Forelimb muscle (tissue), 1 donor: Measurements from ENCODE around the gene PRR18. TPM values are rescaled to one million over a fixed set of nuclear protein-coding genes. Genes with fewer than 3 reads are reported as not detected.
"Not testable (repeated sequence)": the region's sequence is repeated elsewhere in the genome, so short reads cannot be mapped to it uniquely, and the experiment has no call there.

Experiments used
- DNase-seq: peaks from one replicate; pipeline ENCODE4 v3.0.0-alpha.2; 2013; ENCODE audit warnings: low read depth
- polyA plus RNA-seq: library from polyadenylated mRNA; unstranded; fragments of 120-200 nt; gene quantifications from one replicate; pipeline ENCODE4 v1.2.1, GENCODE V29; 2013; ENCODE audit not compliant: insufficient read length

Gene PRR18, protein sequence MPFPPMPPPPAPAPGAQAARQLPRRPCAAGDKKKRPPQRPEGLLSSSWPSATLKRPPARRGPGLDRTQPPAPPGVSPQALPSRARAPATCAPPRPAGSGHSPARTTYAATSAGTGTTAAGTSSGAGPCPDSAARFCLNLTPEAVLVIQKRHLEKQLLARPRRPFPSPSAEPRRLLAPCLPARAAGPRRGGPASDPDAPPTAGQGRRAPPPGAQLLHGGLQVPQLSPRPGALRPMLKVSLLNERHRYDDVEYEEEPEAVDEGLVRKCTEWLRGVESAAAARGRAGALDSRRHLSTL
- 1.1 TPM for polyA plus RNA-seq

- no peak for DNase-seq
Observed at GRCh38 chr6:166308033-166308768, at the start of gene PRR18. PRR18 (minus strand) TSS chr6:166308392; CDS start chr6:166308142, 250 bp downstream.

- DNase-seq, result no peak
Observed at GRCh38 chr6:166355552-166355951, 47.4 kb upstream of the PRR18 start.

DNA sequence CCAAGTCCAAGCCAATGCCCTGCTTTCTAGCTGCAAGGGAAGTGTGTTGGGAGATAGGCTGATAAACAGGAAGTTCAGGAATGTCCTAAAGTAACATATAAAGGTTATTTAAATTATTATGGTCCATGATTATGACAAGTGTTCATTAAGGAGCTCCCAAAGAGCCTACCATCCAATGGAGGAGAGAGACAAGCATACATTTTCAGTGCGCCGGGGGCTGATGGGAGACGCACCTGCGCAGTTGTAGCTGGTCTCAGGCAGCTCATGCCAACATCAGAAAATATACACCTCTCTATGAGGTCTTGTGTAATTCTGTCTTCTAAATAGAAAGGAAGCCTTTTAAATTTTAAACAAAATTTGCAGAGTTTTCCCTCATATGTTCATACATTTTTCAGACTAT, 46.8 kb upstream of the PRR18 start:
- no peak for DNase-seq

GRCh38 chr6:166354143-166354542, 46.0 kb upstream of the PRR18 start:
- no peak for DNase-seq

DNA sequence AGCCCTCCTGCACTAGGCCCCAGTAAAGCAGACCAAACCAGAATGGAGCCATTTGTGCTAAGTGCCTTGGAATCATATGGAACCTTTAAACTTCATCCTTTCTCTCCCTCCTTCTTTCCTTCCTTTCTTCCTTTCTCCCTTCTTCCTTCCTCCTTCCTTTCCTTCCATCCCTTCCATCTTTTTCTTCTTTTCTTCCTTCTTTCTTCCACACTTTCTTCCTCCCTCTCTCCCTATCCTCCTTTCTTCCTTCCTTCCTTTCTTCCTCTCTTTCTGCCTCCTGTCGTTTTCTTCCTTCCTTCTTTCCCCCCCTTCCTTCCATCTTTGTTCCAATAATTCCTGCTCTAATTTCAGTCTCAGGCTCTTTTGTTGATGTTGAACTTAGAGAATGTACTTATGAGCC, 45.3 kb upstream of the PRR18 start:
- DNase-seq, result no peak

DNA sequence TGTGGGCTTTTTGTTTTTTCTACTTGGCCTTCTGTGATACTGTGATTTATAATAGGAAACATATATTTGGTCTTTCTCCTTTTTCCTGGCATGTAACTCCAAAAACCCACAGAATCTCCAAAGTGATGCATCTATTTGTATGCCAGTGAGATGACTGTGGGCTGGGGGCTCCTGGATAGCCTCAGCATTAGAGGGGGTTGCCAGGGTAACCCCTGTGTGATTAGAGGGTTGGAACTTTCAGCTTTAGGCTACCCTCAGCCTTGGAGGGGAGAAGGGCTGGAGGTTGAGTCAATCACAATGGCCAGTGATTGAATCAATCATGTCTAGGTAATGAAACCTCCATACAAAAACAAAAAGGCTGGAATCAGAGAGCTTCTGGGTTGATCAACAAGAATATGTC, 44.7 kb upstream of the PRR18 start:
- DNase-seq, result no peak

DNA sequence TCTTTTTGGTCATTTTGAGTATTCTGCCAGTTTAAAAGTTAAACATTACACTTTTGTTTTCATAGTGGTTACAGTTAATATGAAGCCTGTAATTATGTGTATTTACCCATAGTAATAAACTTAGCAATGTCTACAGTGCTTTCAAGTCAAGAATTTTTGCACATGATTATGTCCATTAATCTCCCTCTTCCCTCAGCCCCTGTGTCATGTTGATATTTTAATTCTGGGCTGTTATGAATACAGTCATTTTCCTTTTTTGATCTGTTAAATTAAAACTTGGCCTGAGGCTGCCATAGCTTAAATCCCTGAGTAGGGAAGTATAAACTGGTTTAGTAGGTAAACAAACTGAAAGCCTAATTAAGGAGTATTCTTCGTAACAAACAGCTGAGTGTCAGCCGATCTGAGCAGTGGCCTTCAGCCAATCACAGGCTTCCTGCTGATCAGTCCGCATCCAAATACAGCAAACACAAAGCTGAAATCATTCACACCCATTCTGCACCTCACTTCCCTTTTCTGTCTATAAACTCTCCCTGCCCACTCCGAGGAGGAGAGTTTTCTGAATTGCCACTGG, 43.6 kb upstream of the PRR18 start:
- DNase-seq, result no peak

DNA sequence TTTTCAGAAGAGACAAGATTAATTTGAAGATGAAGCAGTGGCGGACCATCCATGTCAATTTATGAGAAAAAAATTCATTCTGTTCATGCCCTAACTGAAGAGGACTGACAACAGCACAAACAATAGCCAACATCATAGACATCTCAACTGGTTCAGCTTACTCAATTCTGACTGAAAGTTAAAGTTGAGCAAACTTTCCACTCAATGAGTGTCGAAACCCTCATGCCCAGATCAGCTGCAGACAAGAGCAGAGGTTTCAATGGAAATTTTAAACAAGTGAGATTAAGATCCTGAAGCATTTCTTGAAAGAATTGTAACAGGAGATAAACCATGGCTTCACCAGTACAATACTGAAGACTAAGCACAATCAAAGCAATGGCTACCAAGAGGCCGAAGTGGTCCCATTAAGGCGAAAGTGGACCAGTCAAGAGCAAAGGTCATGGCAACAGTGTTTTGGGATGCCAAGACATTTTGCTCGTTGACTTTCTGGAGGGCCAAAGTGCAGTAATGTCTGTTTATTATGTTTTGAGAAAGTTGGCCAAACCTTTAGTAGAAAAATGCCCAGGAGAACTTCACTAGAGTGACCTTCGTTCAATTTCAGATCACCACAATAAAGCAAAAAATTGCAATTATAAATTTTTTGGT, 40.2 kb upstream of the PRR18 start:
- no peak for DNase-seq

- no peak for DNase-seq
Observed at GRCh38 chr6:166346965-166347364, 38.8 kb upstream of the PRR18 start.

- DNase-seq, result no peak
Observed at GRCh38 chr6:166346449-166346848, 38.3 kb upstream of the PRR18 start.

GRCh38 chr6:166345672-166346071, 37.5 kb upstream of the PRR18 start:
- DNase-seq, result not testable (repeated sequence)

GRCh38 chr6:166344921-166345320, 36.7 kb upstream of the PRR18 start:
- DNase-seq, result not testable (repeated sequence)

DNA sequence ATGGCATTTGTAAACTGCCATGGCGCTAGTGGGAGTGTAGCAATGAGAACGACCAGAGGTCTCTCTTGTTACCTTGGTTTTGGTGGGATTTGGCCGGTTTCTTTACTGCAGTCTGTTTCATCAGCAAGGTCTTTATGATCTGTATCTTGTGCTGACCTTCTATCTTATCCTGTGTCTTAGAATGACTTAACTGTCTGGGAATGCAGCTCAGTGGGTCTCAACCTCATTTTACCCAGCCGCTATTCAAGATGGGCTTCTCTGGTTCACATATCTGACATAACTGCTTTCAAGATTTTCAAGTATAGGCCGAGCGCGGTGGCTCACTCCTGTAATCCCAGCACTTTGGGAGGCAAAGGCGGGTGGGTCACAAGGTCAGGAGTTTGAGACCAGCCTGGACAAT, 36.0 kb upstream of the PRR18 start:
- DNase-seq, result no peak

GRCh38 chr6:166343150-166343487, 34.9 kb upstream of the PRR18 start:
- no peak for DNase-seq

DNA sequence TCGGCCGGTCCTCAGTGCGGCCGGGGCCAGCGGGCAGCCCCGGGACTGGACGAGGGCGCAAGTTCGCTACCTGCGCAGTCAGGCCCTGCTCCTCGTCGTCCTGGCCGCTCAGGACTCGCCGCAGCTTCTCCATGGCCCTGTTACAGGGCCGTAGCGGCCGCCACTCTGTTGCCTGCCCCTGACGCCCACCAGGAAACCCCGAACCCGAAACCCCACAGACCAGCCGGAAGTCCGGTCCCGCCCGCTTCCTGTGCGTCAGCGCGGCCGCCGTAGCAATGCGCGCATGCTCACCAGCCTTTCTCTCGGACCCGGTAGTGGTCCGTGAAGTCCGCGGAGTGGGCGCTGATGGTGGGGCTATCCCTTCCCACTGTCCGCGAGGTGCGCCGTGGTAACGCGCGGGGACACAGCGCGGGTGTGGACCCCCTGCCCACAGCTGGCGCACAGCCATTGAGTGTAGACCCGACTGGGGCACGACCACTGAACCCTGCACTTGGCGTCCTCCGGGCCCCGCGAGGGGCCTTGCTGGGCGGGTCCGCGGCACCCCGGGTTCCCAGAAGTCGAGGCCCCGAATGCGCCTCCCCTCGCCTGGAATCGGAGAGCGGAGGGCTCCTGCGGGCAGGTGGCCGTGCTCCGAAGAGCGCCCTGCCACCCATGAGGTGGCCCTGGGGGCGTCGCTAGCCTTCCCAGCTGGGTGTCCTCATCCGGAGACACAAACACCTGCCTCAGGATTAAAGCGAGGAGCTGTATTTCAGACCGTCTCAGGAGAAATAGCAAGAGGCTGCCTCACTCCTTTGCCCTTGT, 34.4 kb upstream of the PRR18 start, which contains the start of gene SFT2D1:
TSS of gene SFT2D1 (minus strand) at position 197 of the 801 bp plus-strand sequence. CDS start at position 133, 64 bp downstream.
- DNase-seq, result peak; percentile 67

DNA sequence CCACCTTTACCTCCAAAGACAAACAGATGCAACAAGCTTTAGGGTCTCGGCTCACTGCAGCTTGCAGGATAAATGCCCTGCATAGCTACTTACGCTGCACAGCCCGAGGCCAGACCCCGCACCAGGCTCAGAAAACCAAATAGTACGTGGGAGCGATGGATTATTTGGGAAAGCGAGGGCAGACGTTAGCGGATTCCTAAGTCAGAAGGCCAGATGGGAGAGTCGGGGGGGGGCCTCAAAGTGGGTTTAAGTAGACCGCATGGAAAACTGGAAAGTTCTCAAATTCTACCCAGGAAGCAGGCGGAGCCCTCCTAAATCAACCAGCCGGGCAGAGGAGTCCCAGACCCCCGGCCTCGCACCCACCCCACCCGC, 33.8 kb upstream of the PRR18 start:
- no peak for DNase-seq

GRCh38 chr6:166341464-166341863, 33.3 kb upstream of the PRR18 start:
- DNase-seq, result no peak

GRCh38 chr6:166338854-166339253, 30.7 kb upstream of the PRR18 start:
- no peak for DNase-seq

GRCh38 chr6:166336847-166337246, 28.7 kb upstream of the PRR18 start:
- DNase-seq, result no peak

DNA sequence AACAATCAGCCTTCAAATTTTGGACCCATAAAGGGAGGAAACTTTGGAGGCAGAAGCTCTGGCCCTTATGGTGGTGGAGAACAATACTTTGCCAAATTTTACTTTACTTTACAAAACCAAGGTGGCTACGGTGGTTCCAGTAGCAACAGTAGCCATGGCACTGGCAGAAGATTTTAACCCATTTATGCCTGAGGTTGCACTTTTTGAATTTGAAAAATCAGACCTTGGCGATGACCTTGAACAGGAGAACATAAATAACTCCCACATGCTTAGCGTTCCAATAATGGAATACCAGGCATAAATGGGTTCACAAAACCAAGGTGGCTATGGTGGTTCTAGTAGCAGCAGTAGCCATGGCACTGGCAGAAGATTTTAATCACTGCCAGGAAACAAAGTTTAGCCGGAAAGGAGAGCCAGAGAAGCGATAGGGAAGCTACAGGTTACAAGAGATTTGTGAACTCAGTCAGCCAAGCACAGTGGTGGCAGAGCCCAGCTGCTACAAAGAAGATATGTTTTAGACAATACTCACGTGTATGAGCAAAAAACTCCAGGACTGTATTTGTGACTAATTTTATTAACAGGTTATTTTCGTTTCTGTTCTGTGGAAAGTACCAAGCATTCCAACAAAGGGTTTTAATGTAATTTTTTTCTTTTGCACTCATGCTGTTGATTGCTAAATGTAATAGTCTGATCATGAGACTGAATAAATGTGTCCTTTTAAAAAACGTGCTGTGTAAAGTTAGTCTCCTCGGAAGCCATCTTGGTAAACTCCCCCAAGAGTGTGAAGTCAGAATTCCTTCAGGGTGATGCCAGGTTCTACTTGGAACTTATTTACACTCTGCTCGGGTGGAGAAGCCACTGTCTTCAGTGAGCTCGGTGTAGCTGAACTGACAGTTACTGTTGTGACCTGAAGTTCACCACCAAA, 27.4 kb upstream of the PRR18 start:
- DNase-seq, result no peak

DNA sequence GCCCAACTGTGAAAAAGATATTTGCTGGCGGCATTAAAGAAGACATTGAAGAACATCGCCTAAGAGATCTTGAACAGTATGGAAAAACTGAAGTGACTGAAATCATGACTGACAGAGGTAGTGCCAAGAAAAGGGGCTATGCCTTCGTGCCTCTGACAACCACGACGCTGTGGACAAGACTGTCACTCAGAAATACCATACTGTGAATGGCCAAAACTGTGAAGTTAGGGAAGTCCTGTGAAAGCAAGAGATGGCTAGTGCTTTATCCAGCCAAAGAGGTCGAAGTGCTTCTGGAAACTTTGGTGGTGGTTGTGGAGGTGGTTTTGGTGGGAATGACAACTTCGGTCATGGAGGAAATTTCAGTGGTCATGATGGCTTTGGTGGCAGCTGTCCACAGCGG, 26.7 kb upstream of the PRR18 start:
- DNase-seq, result no peak
